Neural cell (in vitro differentiated cells): ENCODE measurements around the gene ZNF554. TPM values are rescaled to one million over a fixed set of nuclear protein-coding genes. Genes with fewer than 3 reads are reported as not detected.

Experiments used
- H2AFZ ChIP-seq: fragments of 200-600, 300-800 bp; sonication (generic), shearing (Covaris generic); 2 replicates; pipeline ENCODE4 v1.6.0; 2014; ENCODE audit warnings: low read depth, mild to moderate bottlenecking, antibody characterized with exemption, low read length, moderate library complexity
- H3F3A ChIP-seq: fragments of 200-600 bp; shearing (Covaris generic); 2 replicates; pipeline ENCODE4 v1.6.1; 2016; ENCODE audit warnings: mild to moderate bottlenecking, moderate library complexity, mixed read lengths, antibody characterized with exemption, low read length; ENCODE audit not compliant: insufficient read depth, poor library complexity, severe bottlenecking
- H3K27ac ChIP-seq: fragments of 200-600, 300-800 bp; sonication (generic), shearing (Covaris generic); 2 replicates; pipeline ENCODE4 v1.5.1; 2014; ENCODE audit warnings: mild to moderate bottlenecking, low read length, moderate library complexity
- H3K27me3 ChIP-seq: fragments of 300-800, 200-600 bp; sonication (generic), shearing (Covaris generic); 2 replicates; pipeline ENCODE4 v1.6.0; 2014; ENCODE audit warnings: mild to moderate bottlenecking, low read depth, low read length, moderate library complexity; ENCODE audit not compliant: insufficient read depth
- H3K36me3 ChIP-seq: fragments of 300-800, 200-600 bp; sonication (generic), shearing (Covaris generic); 2 replicates; pipeline ENCODE4 v1.5.1; 2014; ENCODE audit warnings: mild to moderate bottlenecking, antibody characterized with exemption, low read length, moderate library complexity; ENCODE audit not compliant: insufficient read depth
- H3K4me2 ChIP-seq: fragments of 300-800, 200-600 bp; sonication (generic), shearing (Covaris generic); 2 replicates; pipeline ENCODE4 v1.6.0; 2014; ENCODE audit warnings: mild to moderate bottlenecking, low read length
- H3K4me3 ChIP-seq: fragments of 300-800, 200-600 bp; sonication (generic), shearing (Covaris generic); 2 replicates; pipeline ENCODE4 v1.5.1; 2014; ENCODE audit warnings: mild to moderate bottlenecking, low read length, moderate library complexity
- H3K79me2 ChIP-seq: fragments of 200-600 bp; shearing (Covaris generic); replicated peaks from 2 replicates; pipeline ENCODE4 v1.6.0; 2014; ENCODE audit warnings: mild to moderate bottlenecking, low read length, moderate library complexity; ENCODE audit not compliant: insufficient read depth
- H3K9ac ChIP-seq: fragments of 300-800, 200-600 bp; sonication (generic), shearing (Covaris generic); 2 replicates; pipeline ENCODE4 v1.6.1; 2016; ENCODE audit warnings: mild to moderate bottlenecking, low read length, mixed read lengths
- H3K9me2 ChIP-seq: fragments of 200-600 bp; shearing (Covaris generic); 2 replicates; pipeline ENCODE4 v1.6.1; 2016; ENCODE audit warnings: mild to moderate bottlenecking, low read length, mixed read lengths; ENCODE audit not compliant: insufficient read depth
- H3K9me3 ChIP-seq: fragments of 200-600, 300-800 bp; sonication (generic), shearing (Covaris generic); 2 replicates; pipeline ENCODE4 v1.6.1; 2016; ENCODE audit warnings: mild to moderate bottlenecking, mixed run types, low read length, moderate library complexity, mixed read lengths
- H4K20me1 ChIP-seq: fragments of 200-600 bp; shearing (Covaris generic); 2 replicates; pipeline ENCODE4 v1.6.1; 2016; ENCODE audit warnings: mild to moderate bottlenecking, mixed run types; ENCODE audit not compliant: insufficient read depth
- CTCF ChIP-seq: fragments of 450-650 bp; IDR thresholded peaks from 2 replicates; pipeline ENCODE4 v1.5.1; 2014; ENCODE audit warnings: antibody characterized with exemption, mild to moderate bottlenecking, moderate library complexity; ENCODE audit not compliant: poor library complexity, severe bottlenecking
- EP300 ChIP-seq: fragments of 450-650 bp; conservative IDR thresholded peaks from 2 replicates; pipeline ENCODE4 v1.6.1; 2014; ENCODE audit warnings: antibody characterized with exemption, mild to moderate bottlenecking, moderate library complexity; ENCODE audit not compliant: poor library complexity, severe bottlenecking
- EZH2 ChIP-seq: fragments of 200-600, 300-800 bp; shearing (Covaris generic), sonication (generic); IDR thresholded peaks from 2 replicates; pipeline ENCODE4 v1.6.1; 2014; ENCODE audit warnings: antibody characterized with exemption, low read length, borderline replicate concordance, mild to moderate bottlenecking; ENCODE audit not compliant: insufficient read depth, poor library complexity, severe bottlenecking
- MXI1 ChIP-seq: fragments of 450-650 bp; conservative IDR thresholded peaks from 2 replicates; pipeline ENCODE4 v1.6.1; 2014; ENCODE audit warnings: antibody characterized with exemption, mild to moderate bottlenecking; ENCODE audit not compliant: poor library complexity, severe bottlenecking
- POLR2AphosphoS5 ChIP-seq: IDR thresholded peaks from 2 replicates; pipeline ENCODE4 v1.6.1; 2012
- RAD21 ChIP-seq: fragments of 450-650 bp; conservative IDR thresholded peaks from 2 replicates; pipeline ENCODE4 v1.6.1; 2014; ENCODE audit warnings: antibody characterized with exemption, mild to moderate bottlenecking, moderate library complexity
- REST ChIP-seq: IDR thresholded peaks from 2 replicates; pipeline ENCODE4 v1.6.1; 2012; ENCODE audit warnings: borderline replicate concordance
- SMC3 ChIP-seq: fragments of 450-650 bp; conservative IDR thresholded peaks from 2 replicates; pipeline ENCODE4 v1.6.1; 2014; ENCODE audit warnings: antibody characterized with exemption, mild to moderate bottlenecking, moderate library complexity; ENCODE audit not compliant: poor library complexity
- TAF1 ChIP-seq: IDR thresholded peaks from 2 replicates; pipeline ENCODE4 v1.6.1; 2012; ENCODE audit warnings: low read depth
- polyA plus RNA-seq: library from polyadenylated mRNA; depleted of rRNA; stranded (reverse); fragments of >200 nt; gene quantifications from 2 replicates; pipeline ENCODE4 v1.2.3, GENCODE V29; 2014

Gene ZNF554
- polyA plus RNA-seq, 1 donor from 2014 or later: 22.5 TPM

- Histone ChIP-seq H4K20me1 (no peaks in the 10 kb centered on the region), H3K36me3 (no peaks in the 10 kb centered on the region), H3K4me3 (no peak overlapping the region), H3K9me3 (no peaks in the 10 kb centered on the region), H3K9me2 (no peaks in the 10 kb centered on the region), H3K27ac (no peak overlapping the region), H2AFZ (no peak overlapping the region), H3K4me2 (no peak overlapping the region), H3F3A (no peaks in the 10 kb centered on the region), H3K79me2 (no peaks in the 10 kb centered on the region), H3K27me3 (no peaks in the 10 kb centered on the region), H3K9ac (no peak overlapping the region)
- TF ChIP-seq EP300 (no peak), MXI1 (no peak), CTCF (no peak), REST (no peak), SMC3 (no peak), EZH2 (no peak), RAD21 (no peak), POLR2AphosphoS5 (no peak), TAF1 (no peak)
Measured at GRCh38 chr19:2809387-2810140, 10.1 kb upstream of the ZNF554 start.

- no peak overlapping the region for H3K9ac ChIP-seq
- H3K79me2 ChIP-seq: no peaks in the 10 kb centered on the region
- H2AFZ ChIP-seq: no peak overlapping the region
- H3K27ac ChIP-seq: no peak overlapping the region
- no peaks in the 10 kb centered on the region for H3K27me3 ChIP-seq
- no peaks in the 10 kb centered on the region for H3F3A ChIP-seq
- TF ChIP-seq CTCF: no peak
- no peak for TF ChIP-seq POLR2AphosphoS5
- no peak for TF ChIP-seq EZH2
- TF ChIP-seq MXI1: no peak
- no peak for TF ChIP-seq EP300
- no peak for TF ChIP-seq TAF1
- TF ChIP-seq SMC3: no peak
- no peak for TF ChIP-seq RAD21
- no peak for TF ChIP-seq REST
- H3K9me2 ChIP-seq: no peaks in the 10 kb centered on the region
- H3K36me3 ChIP-seq: no peaks in the 10 kb centered on the region
- H3K4me2 ChIP-seq: no peak overlapping the region
- no peak overlapping the region for H3K4me3 ChIP-seq
- no peaks in the 10 kb centered on the region for H3K9me3 ChIP-seq
- H4K20me1 ChIP-seq: no peaks in the 10 kb centered on the region
Measured at GRCh38 chr19:2810141-2811091, 9.3 kb upstream of the ZNF554 start.
